Fibroblast of lung (primary cell): Measurements from ENCODE around the gene LRP2BP. TPM values are rescaled to one million over a fixed set of nuclear protein-coding genes. Genes with fewer than 3 reads are reported as not detected.

Experiments
- DNase-seq, 2 donors: peaks; one replicate each; pipeline versions ENCODE4 v3.0.0 to v3.0.0-alpha.2; 2010; ENCODE audit warnings: low read depth in 2 of 2
- H2AFZ ChIP-seq: 2 replicates; pipeline ENCODE4 v1.5.1; 2012; ENCODE audit warnings: low read length, control low read depth, inconsistent platforms
- H3K27ac ChIP-seq: 2 replicates; pipeline ENCODE4 v1.5.1; 2011; ENCODE audit warnings: low read length, control low read depth; ENCODE audit not compliant: insufficient read depth
- H3K27me3 ChIP-seq: 2 replicates; pipeline ENCODE4 v1.5.1; 2011; ENCODE audit warnings: mild to moderate bottlenecking, low read length; ENCODE audit not compliant: control insufficient read depth, insufficient read depth
- H3K36me3 ChIP-seq: 2 replicates; pipeline ENCODE4 v1.5.1; 2011; ENCODE audit warnings: low read length; ENCODE audit not compliant: control insufficient read depth, insufficient read depth
- H3K4me1 ChIP-seq: 2 replicates; pipeline ENCODE4 v1.5.1; 2011; ENCODE audit warnings: low read length; ENCODE audit not compliant: control insufficient read depth, insufficient read depth; ENCODE audit errors: extremely low read depth
- H3K4me2 ChIP-seq: 2 replicates; pipeline ENCODE4 v1.5.1; 2011; ENCODE audit warnings: low read length, control low read depth; ENCODE audit not compliant: insufficient read depth; ENCODE audit errors: extremely low read depth
- H3K4me3 ChIP-seq, 4 experiments: fragments of 200-600 bp in 1 of 4; sonication (generic) in 1 of 4; replicated peaks in 1 of 4; 2 replicates each; pipeline ENCODE4 v1.5.1; 2011 to 2016; ENCODE audit warnings: low read length in 4 of 4, low read depth in 3 of 4, mild to moderate bottlenecking in 3 of 4, control low read depth in 2 of 4, inconsistent platforms in 1 of 4, mixed read lengths in 1 of 4; ENCODE audit not compliant: insufficient read depth in 1 of 4; ENCODE audit errors: control extremely low read depth in 1 of 4
- H3K79me2 ChIP-seq: 2 replicates; pipeline ENCODE4 v1.5.1; 2012; ENCODE audit warnings: mild to moderate bottlenecking, low read length, inconsistent platforms; ENCODE audit not compliant: control insufficient read depth, insufficient read depth
- H3K9ac ChIP-seq: 2 replicates; pipeline ENCODE4 v1.5.1; 2011; ENCODE audit warnings: mild to moderate bottlenecking, low read length, control low read depth; ENCODE audit not compliant: insufficient read depth
- H3K9me3 ChIP-seq: 2 replicates; pipeline ENCODE4 v1.5.1; 2012; ENCODE audit warnings: low read depth, low read length; ENCODE audit not compliant: control insufficient read depth, insufficient read depth
- H4K20me1 ChIP-seq: 2 replicates; pipeline ENCODE4 v1.5.1; 2011; ENCODE audit warnings: low read length; ENCODE audit not compliant: control insufficient read depth, insufficient read depth; ENCODE audit errors: extremely low read depth
- EZH2 ChIP-seq: IDR thresholded peaks from 2 replicates; pipeline ENCODE4 v1.5.1; 2012; ENCODE audit warnings: low read length, control low read depth, mild to moderate bottlenecking; ENCODE audit errors: missing control alignments
- polyA plus RNA-seq, 2 donors: library from polyadenylated mRNA; depleted of rRNA in 1 of 2; stranded (reverse) in 1 of 2; unstranded in 1 of 2; fragments of >200 nt; gene quantifications; 2 replicates each; pipeline ENCODE4 v1.2.1, GENCODE V29; 2011 to 2012; ENCODE audit warnings: missing spikeins in 1 of 2
- total RNA-seq: library from RNA; depleted of rRNA; stranded (reverse); fragments of >200 nt; gene quantifications from 2 replicates; pipeline ENCODE4 v1.2.1, GENCODE V29; 2014
- TF ChIP-seq, protein P1 (sequence below), 2 donors: IDR thresholded peaks in 1 of 2; conservative IDR thresholded peaks in 1 of 2; 1 replicate in 1 of 2; 2 replicates in 1 of 2; pipeline ENCODE4 v1.5.1; 2011 to 2012; ENCODE audit warnings: low read length in 2 of 2, control low read depth in 1 of 2, inconsistent platforms in 1 of 2, low read depth in 1 of 2, mild to moderate bottlenecking in 1 of 2

Gene LRP2BP
- total and polyA plus RNA-seq, 2 donors (not counting 1 experiment from before 2014, with no cell fraction given) = 0.03 to 0.66 TPM

DNA sequence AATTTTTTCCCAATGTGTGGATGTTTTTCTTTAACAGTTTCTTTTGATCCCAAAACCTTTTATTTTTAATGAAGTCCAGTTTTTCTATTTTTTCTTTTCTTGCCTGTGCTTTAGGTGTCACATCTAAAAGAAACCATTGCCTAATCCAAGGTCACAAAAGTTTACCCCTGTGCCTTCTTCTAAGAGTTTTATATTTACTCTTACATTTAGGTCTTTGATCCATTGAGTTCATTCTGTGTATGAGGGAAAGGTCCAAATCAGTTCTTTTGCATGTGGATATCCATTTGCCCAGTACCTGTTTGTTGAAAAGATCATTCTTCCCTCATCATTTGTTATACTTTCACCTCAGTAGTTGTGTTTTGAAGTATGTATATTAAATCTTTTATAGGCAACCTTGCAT, 13.0 kb downstream of the LRP2BP start:
- H3K27ac ChIP-seq = no peak overlapping the region
- no peak overlapping the region for H3K9ac ChIP-seq
- no peak overlapping the region for H3K4me3 ChIP-seq
- no peak overlapping the region for H3K4me2 ChIP-seq
- no peak overlapping the region for H2AFZ ChIP-seq
- H3K9me3 ChIP-seq = no peaks in the 10 kb centered on the region
- no peaks in the 10 kb centered on the region for H3K4me1 ChIP-seq
- TF ChIP-seq EZH2 = no peak
- TF ChIP-seq, protein P1, sequence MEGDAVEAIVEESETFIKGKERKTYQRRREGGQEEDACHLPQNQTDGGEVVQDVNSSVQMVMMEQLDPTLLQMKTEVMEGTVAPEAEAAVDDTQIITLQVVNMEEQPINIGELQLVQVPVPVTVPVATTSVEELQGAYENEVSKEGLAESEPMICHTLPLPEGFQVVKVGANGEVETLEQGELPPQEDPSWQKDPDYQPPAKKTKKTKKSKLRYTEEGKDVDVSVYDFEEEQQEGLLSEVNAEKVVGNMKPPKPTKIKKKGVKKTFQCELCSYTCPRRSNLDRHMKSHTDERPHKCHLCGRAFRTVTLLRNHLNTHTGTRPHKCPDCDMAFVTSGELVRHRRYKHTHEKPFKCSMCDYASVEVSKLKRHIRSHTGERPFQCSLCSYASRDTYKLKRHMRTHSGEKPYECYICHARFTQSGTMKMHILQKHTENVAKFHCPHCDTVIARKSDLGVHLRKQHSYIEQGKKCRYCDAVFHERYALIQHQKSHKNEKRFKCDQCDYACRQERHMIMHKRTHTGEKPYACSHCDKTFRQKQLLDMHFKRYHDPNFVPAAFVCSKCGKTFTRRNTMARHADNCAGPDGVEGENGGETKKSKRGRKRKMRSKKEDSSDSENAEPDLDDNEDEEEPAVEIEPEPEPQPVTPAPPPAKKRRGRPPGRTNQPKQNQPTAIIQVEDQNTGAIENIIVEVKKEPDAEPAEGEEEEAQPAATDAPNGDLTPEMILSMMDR (conservative IDR thresholded peaks at IDR 0.05 in 1 of 2, IDR thresholded peaks at IDR 0.05 in 1 of 2; ENCODE audit: low read depth in 1 of 2, low read length in 2 of 2) = no peak
- H4K20me1 ChIP-seq = no peaks in the 10 kb centered on the region
- no peaks in the 10 kb centered on the region for H3K36me3 ChIP-seq
- no peak for DNase-seq
- H3K79me2 ChIP-seq = no peaks in the 10 kb centered on the region
- no peaks in the 10 kb centered on the region for H3K27me3 ChIP-seq

DNA sequence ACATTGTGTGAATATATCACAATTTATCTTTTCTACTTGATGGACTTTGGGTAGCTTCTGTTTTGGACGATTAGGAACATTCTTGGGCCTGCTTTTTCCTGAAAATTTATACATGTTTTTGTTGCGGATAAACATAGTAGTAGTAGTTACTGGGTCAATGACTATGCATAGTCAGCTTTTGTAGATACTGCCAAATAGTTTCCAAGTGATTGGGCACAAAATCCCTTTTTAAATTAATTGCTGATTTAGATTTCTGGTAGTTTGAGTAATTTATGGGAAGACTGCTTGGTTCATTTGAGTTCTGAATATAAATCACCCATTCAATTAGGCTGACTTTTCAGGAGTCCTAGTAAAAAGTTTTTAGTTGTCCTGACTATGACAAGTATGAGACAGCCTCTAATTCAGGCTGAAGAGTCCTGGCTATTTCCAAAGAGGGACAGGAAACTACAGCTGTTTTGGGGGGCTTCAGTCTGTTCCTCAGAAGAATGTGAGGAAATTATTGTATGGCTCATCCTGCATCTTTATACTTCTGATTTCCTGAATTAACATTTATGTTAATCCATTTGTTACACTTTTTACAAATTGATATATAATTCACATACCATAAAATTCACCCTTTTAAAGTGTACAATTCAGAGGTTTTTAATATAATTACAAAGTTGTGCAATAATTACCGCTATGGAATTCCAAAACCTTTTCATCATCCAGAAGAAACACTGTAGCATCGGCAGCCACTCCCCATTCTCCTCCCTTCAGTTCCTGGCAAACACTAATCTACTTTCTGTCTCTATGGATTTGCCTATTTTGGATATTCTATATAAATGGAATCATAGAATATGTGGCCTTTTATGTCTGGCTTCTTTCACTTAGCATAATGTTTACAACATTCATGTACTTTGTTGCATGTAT, 14.2 kb downstream of the LRP2BP start:
- no peaks in the 10 kb centered on the region for H4K20me1 ChIP-seq
- H3K27ac ChIP-seq = no peak overlapping the region
- no peak overlapping the region for H2AFZ ChIP-seq
- H3K36me3 ChIP-seq = no peaks in the 10 kb centered on the region
- H3K9ac ChIP-seq = no peak overlapping the region
- H3K79me2 ChIP-seq = no peaks in the 10 kb centered on the region
- H3K4me3 ChIP-seq = no peak overlapping the region
- DNase-seq = peak; percentile 33 to 40
- no peak for TF ChIP-seq EZH2
- TF ChIP-seq, protein P1 (conservative IDR thresholded peaks at IDR 0.05 in 1 of 2, IDR thresholded peaks at IDR 0.05 in 1 of 2; ENCODE audit: low read depth in 1 of 2, low read length in 2 of 2) = no peak
- no peaks in the 10 kb centered on the region for H3K9me3 ChIP-seq
- no peaks in the 10 kb centered on the region for H3K4me1 ChIP-seq
- H3K4me2 ChIP-seq = no peak overlapping the region
- no peaks in the 10 kb centered on the region for H3K27me3 ChIP-seq

DNA sequence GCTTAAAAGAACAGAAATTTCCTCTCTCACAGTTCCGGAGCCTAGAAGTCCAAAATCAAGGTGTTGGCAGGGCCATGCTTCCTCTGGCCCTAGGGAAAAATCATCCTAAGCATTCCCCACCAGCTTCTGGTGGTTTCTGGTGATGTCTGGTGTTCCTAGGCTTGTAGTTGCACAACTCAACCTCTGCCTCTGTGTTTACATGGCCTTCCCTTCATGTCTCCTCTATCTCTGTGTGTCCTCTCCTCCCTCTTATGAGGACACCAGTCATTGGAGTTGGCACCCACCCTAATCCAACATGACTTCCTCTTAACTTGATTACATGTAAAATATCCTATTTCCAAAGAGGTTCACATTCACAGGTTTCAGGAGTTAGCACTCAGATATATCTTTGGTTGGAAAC, 15.4 kb downstream of the LRP2BP start:
- TF ChIP-seq, protein P1 (conservative IDR thresholded peaks at IDR 0.05 in 1 of 2, IDR thresholded peaks at IDR 0.05 in 1 of 2; ENCODE audit: low read depth in 1 of 2, low read length in 2 of 2) = no peak
- TF ChIP-seq EZH2 = no peak
- Histone ChIP-seq H3K79me2 (no peaks in the 10 kb centered on the region), H3K4me1 (no peaks in the 10 kb centered on the region), H3K9ac (no peak overlapping the region), H3K36me3 (no peaks in the 10 kb centered on the region), H3K9me3 (no peaks in the 10 kb centered on the region), H3K27me3 (no peaks in the 10 kb centered on the region), H3K4me3 (no peak overlapping the region), H3K4me2 (no peak overlapping the region), H4K20me1 (no peaks in the 10 kb centered on the region), H2AFZ (no peak overlapping the region), H3K27ac (no peak overlapping the region)
- DNase-seq = no peak
